ENCODE measurements around the gene TARBP2.

Gene TARBP2

DNA sequence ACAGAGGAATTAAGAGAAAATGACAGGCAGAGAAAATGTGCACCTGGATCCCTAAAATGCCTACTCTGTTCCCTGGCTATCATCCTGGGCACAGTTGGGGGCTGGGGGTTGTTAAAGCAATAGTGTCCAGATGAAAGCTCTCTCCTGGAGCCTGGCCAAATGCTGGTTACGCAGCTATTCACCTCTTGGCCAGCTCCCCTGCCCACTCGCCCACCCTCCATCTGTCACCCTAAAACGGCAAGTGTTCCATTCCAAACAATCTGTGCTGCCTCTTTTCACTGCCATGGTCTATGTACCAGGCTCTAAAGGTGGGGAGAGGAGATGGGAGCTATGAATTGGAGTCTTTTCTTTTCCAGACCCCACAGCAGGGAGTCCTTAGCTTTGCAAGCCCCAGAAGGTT is 30.9 kb downstream of the TARBP2 start:
- no peak for DNase-seq (ENCODE audit: low read depth)
- TF ChIP-seq CTCF (IDR thresholded peaks at IDR 0.05; ENCODE audit: control insufficient read depth, extremely low read depth, insufficient read depth), result no peak
- H3K4me3 ChIP-seq (ENCODE audit: low read depth, low read length), result no peak overlapping the region

DNA sequence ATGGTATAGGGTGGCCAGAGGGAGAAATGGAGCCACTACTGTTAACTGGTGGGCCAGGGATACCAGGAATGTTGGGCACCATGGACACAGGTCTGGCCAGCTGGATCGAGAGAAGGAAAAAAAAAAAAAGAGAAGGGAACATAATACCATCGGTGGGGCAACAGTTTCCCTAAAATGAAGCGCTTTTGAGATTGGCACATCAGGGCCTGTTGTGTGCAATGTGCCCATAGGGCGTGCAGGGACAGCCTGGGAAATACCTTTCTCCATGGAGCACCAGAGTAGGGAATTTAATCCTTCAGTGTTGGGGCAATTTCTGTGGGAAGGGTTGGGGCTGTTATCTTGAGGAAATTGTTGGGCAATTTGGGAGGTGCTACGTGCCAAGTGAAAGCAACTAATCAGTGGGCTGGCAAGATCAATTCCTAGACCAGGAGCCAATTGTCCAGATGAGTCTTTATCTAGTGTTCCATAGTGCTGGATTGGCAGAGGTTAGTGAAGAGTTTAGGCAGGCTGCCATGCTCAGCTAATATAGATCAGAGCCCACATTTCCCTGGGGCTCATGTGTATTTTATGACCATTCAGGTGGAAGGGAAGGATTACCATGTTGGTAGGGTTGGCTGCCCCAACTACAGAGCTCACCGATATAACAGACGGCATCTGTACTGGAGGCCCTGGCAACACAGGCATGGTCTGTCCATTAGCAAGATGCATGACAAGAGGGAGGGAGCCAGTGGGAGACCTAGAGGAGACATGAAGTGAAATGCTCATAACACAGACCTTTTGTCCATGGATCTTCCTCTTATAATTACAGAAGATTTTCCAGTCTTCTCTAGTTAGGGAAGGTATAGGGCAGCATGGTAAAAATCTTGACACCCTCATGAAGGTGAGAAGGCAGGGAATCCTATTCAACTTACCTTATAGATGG is 31.7 kb downstream of the TARBP2 start:
- no peak for DNase-seq (ENCODE audit: low read depth)

GRCh38 chr12:53533471-53533870 is 32.4 kb downstream of the TARBP2 start:
- no peak overlapping the region for H3K4me3 ChIP-seq (ENCODE audit: low read depth, low read length)
- DNase-seq (ENCODE audit: low read depth), result no peak
- TF ChIP-seq CTCF (IDR thresholded peaks at IDR 0.05; ENCODE audit: control insufficient read depth, extremely low read depth, insufficient read depth), result no peak

More for the DNA sequence above, 31.7 kb downstream of the TARBP2 start:
- no peak overlapping the region for H3K4me3 ChIP-seq (ENCODE audit: low read depth, low read length)
- TF ChIP-seq CTCF (IDR thresholded peaks at IDR 0.05; ENCODE audit: control insufficient read depth, extremely low read depth, insufficient read depth), result no peak

- DNase-seq (ENCODE audit: low read depth), result no peak
- TF ChIP-seq CTCF (IDR thresholded peaks at IDR 0.05; ENCODE audit: control insufficient read depth, extremely low read depth, insufficient read depth), result no peak
- no peak overlapping the region for H3K4me3 ChIP-seq (ENCODE audit: low read depth, low read length)
Observed at GRCh38 chr12:53536962-53537361, 35.9 kb downstream of the TARBP2 start.

GRCh38 chr12:53538209-53538689 is 37.2 kb downstream of the TARBP2 start:
- peak; percentile 89 for DNase-seq (ENCODE audit: low read depth)
- no peak for TF ChIP-seq CTCF (IDR thresholded peaks at IDR 0.05; ENCODE audit: control insufficient read depth, extremely low read depth, insufficient read depth)
- no peak overlapping the region for H3K4me3 ChIP-seq (ENCODE audit: low read depth, low read length)

GRCh38 chr12:53539526-53539925 is 38.4 kb downstream of the TARBP2 start:
- TF ChIP-seq CTCF (IDR thresholded peaks at IDR 0.05; ENCODE audit: control insufficient read depth, extremely low read depth, insufficient read depth), result no peak
- DNase-seq (ENCODE audit: low read depth), result no peak

More at GRCh38 chr12:53539526-53539925, 38.4 kb downstream of the TARBP2 start:
- no peak overlapping the region for H3K4me3 ChIP-seq (ENCODE audit: low read depth, low read length)
